ENCODE results near the gene NIBAN1.

- no peak for TF ChIP-seq YY1 (IDR thresholded peaks at IDR 0.05; ENCODE audit: low read depth)
- TF ChIP-seq RAD21 (IDR thresholded peaks at IDR 0.05; ENCODE audit: low read depth) = peak; percentile 78
- no peak for TF ChIP-seq TEAD4 (IDR thresholded peaks at IDR 0.05)
- no peak for TF ChIP-seq FOXM1 (IDR thresholded peaks at IDR 0.05; ENCODE audit: borderline replicate concordance, low read depth)
- no peak for TF ChIP-seq NFIC (IDR thresholded peaks at IDR 0.05)
- no peak for TF ChIP-seq TAF1 (IDR thresholded peaks at IDR 0.05; ENCODE audit: low read depth)
- no peak for TF ChIP-seq TCF12 (IDR thresholded peaks at IDR 0.05; ENCODE audit: low read depth)
- TF ChIP-seq, protein P1, sequence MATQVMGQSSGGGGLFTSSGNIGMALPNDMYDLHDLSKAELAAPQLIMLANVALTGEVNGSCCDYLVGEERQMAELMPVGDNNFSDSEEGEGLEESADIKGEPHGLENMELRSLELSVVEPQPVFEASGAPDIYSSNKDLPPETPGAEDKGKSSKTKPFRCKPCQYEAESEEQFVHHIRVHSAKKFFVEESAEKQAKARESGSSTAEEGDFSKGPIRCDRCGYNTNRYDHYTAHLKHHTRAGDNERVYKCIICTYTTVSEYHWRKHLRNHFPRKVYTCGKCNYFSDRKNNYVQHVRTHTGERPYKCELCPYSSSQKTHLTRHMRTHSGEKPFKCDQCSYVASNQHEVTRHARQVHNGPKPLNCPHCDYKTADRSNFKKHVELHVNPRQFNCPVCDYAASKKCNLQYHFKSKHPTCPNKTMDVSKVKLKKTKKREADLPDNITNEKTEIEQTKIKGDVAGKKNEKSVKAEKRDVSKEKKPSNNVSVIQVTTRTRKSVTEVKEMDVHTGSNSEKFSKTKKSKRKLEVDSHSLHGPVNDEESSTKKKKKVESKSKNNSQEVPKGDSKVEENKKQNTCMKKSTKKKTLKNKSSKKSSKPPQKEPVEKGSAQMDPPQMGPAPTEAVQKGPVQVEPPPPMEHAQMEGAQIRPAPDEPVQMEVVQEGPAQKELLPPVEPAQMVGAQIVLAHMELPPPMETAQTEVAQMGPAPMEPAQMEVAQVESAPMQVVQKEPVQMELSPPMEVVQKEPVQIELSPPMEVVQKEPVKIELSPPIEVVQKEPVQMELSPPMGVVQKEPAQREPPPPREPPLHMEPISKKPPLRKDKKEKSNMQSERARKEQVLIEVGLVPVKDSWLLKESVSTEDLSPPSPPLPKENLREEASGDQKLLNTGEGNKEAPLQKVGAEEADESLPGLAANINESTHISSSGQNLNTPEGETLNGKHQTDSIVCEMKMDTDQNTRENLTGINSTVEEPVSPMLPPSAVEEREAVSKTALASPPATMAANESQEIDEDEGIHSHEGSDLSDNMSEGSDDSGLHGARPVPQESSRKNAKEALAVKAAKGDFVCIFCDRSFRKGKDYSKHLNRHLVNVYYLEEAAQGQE (IDR thresholded peaks at IDR 0.05; ENCODE audit: low read depth) = no peak
- TF ChIP-seq MAX (IDR thresholded peaks at IDR 0.05) = no peak
- TF ChIP-seq ZBTB7A (IDR thresholded peaks at IDR 0.05; ENCODE audit: low read depth) = no peak
- no peak for TF ChIP-seq EP300 (IDR thresholded peaks at IDR 0.05; ENCODE audit: borderline replicate concordance)
Measured at GRCh38 chr1:184982002-184982954, 8.0 kb upstream of the NIBAN1 start.

Data from Ishikawa (cell line).